ENCODE data around the gene QRICH1. TPM values are rescaled to one million over a fixed set of nuclear protein-coding genes. Genes with fewer than 3 reads are reported as not detected.
A peak's percentile ranks its signal among the peaks of the same experiment; 100 is the strongest.

The QRICH1 gene
- total and polyA plus RNA-seq, 4 donors = 35.1 to 76.0 (median 52.9) TPM

DNA sequence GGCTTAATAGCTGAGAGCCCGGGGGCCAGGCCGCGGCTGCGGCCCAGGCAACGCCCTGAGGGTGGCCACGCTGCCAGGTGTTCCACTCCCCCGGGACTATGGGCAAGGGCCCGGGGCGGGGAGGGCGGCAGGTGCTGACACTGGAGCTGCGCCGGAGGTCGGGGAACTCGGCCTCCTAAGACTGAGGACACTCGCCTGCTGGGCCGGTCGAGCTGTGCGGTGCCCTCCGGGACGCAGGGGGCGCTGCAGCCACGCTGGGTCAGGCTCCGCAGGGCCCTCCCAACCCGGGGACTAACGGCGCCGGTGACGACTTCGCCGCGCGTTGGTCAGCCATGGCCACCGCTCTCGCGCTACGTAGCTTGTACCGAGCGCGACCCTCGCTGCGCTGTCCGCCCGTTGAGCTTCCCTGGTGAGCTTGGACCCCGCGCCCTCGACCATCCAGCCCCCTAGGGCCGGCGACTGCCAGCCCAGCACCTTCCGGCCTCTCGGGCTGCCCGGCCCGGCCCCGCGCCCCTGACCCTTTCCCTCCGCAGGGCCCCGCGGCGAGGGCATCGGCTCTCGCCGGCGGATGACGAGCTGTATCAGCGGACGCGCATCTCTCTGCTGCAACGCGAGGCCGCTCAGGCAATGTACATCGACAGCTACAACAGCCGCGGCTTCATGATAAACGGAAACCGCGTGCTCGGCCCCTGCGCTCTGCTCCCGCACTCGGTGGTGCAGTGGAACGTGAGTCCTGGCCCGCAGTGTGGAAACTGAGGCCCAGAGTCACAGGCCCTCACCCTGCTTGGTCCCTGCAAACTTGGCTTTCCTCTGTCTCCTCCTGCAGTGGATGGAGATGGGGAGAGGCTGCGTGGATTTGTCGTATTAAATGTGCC is 71.8 kb downstream of the QRICH1 start, which contains the start of gene NDUFAF3:
NDUFAF3 (plus strand) TSS at position 309 of the 875 bp plus-strand sequence; CDS start at position 333, 24 bp downstream.
- WGBS, 2 donors = 1% methylated on average over 79 to 83 of the region's 83 CpGs

GRCh38 chr3:49021213-49021812 is 72.6 kb downstream of the QRICH1 start:
- peaks cover 6 to 33% (median 12%) of the 10 kb centered on the region in 5 donors for H3K4me1 ChIP-seq (ENCODE audit: control insufficient read depth in 5 of 5, insufficient read depth in 5 of 5, low read length in 5 of 5)
- TF ChIP-seq CTCF (IDR thresholded peaks at IDR 0.05; ENCODE audit: control extremely low read depth, extremely low read depth) = no peak
- WGBS, 2 donors = 0% methylated on average over 49 to 60 of the region's 60 CpGs
- ATAC-seq (ENCODE audit: insufficient read depth, low FRiP score) (peak; percentile 90), DNase-seq (peak; percentile 99)
- H3K9me3 ChIP-seq (ENCODE audit: control insufficient read depth in 4 of 4, insufficient read depth in 3 of 4, low read length in 3 of 4) = no peaks in the 10 kb centered on the region
- H3K27me3 ChIP-seq (ENCODE audit: control insufficient read depth in 3 of 3, insufficient read depth in 3 of 3, low read length in 2 of 3) = no peaks in the 10 kb centered on the region
- H3K27ac ChIP-seq (ENCODE audit: low read depth in 1 of 2, low read length in 1 of 2) = peak overlapping the region; percentile 99 to 100
- peaks cover 7 to 36% (median 27%) of the 10 kb centered on the region in 4 donors for H3K36me3 ChIP-seq (ENCODE audit: control insufficient read depth in 4 of 4, insufficient read depth in 4 of 4, low read length in 4 of 4)
- peak overlapping the region; percentile 55 to 95 for H3K9ac ChIP-seq (ENCODE audit: insufficient read depth in 1 of 2, low read length in 2 of 2)
- peak overlapping the region; percentile 96 for H3K4me3 ChIP-seq

More for the DNA sequence above, 71.8 kb downstream of the QRICH1 start, which contains the start of gene NDUFAF3:
- Histone ChIP-seq H3K36me3 (ENCODE audit: control insufficient read depth in 4 of 4, insufficient read depth in 4 of 4, low read length in 4 of 4) (peaks cover 7 to 34% (median 31%) of the 10 kb centered on the region in 4 donors), H3K9me3 (ENCODE audit: control insufficient read depth in 4 of 4, insufficient read depth in 3 of 4, low read length in 3 of 4) (no peaks in the 10 kb centered on the region), H3K4me3 (peak within 1 kb of the TSS; percentile 96), H3K27ac (ENCODE audit: low read depth in 1 of 2, low read length in 1 of 2) (peak within 1 kb of the TSS; percentile 99 to 100), H3K27me3 (ENCODE audit: control insufficient read depth in 3 of 3, insufficient read depth in 3 of 3, low read length in 2 of 3) (no peaks in the 10 kb centered on the region), H3K9ac (ENCODE audit: insufficient read depth in 1 of 2, low read length in 2 of 2) (peak within 1 kb of the TSS; percentile 85 to 95), H3K4me1 (ENCODE audit: control insufficient read depth in 5 of 5, insufficient read depth in 5 of 5, low read length in 5 of 5) (peaks cover 6 to 32% (median 12%) of the 10 kb centered on the region in 5 donors)
- peak; percentile 86 for ATAC-seq (ENCODE audit: insufficient read depth, low FRiP score)
- peak; percentile 76 for TF ChIP-seq CTCF (IDR thresholded peaks at IDR 0.05; ENCODE audit: control extremely low read depth, extremely low read depth)
- DNase-seq = peak; percentile 94 to 95 (median 95)

DNA sequence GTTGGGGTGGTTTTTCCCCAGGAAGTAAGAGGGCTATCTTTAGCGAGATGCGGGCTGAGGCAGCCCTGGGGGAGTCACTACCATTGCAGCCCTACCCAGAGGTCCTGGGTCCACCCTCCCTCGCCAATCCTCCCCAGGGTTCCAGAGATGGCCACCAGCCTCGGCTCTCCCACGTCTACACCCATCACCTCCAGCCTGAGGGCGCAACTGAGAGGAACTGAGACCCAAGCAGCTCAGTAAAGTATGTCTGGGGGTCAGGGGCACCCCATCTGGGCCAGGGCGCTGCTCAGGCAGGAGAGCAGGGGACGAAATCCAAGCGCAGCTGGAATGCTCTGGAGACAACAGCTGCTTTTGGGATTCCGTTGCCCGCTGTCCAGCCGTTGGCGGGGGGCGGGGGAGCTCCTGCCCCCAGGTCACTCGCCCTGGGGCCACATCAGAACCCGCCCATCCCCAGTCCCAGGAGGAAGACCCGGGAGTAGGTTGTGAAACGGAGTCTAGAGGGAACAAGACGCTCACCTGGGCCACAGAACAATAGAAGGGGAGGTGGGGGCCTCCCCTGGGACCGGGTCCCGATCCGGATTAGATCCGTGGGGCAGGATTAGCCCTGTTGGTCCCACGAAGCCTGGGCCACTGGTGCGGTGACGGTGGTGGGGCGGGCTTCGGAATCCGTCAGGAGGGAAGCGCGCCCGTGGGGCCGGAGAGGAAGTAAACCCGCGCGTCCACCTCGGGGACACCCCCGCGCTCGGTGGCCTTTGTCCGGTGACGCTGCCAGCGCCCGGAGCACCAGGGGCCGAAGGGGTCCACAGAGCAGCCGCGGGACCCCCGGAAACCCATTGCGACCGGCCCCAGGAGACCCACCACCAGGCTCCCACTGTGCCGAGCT is 73.3 kb downstream of the QRICH1 start:
- Histone ChIP-seq H3K9me3 (ENCODE audit: control insufficient read depth in 4 of 4, insufficient read depth in 3 of 4, low read length in 3 of 4) (no peaks in the 10 kb centered on the region), H3K4me3 (peak overlapping the region; percentile 54), H3K36me3 (ENCODE audit: control insufficient read depth in 4 of 4, insufficient read depth in 4 of 4, low read length in 4 of 4) (peaks cover 6 to 36% (median 29%) of the 10 kb centered on the region in 4 donors), H3K4me1 (ENCODE audit: control insufficient read depth in 5 of 5, insufficient read depth in 5 of 5, low read length in 5 of 5) (peaks cover 6 to 33% (median 12%) of the 10 kb centered on the region in 5 donors), H3K27me3 (ENCODE audit: control insufficient read depth in 3 of 3, insufficient read depth in 3 of 3, low read length in 2 of 3) (no peaks in the 10 kb centered on the region), H3K9ac (ENCODE audit: insufficient read depth in 1 of 2, low read length in 2 of 2) (peak overlapping the region; percentile 58 to 74), H3K27ac (ENCODE audit: low read depth in 1 of 2, low read length in 1 of 2) (peak overlapping the region; percentile 93 to 94)
- 1% methylated on average over 40 to 51 of the region's 51 CpGs for WGBS, 2 donors
- DNase-seq = peak; percentile 38 to 45 (median 42)
- ATAC-seq (ENCODE audit: insufficient read depth, low FRiP score) = no peak
- no peak for TF ChIP-seq CTCF (IDR thresholded peaks at IDR 0.05; ENCODE audit: control extremely low read depth, extremely low read depth)

Data from lung (tissue), 12 donors.